ENCODE results near the gene SPDEF.

Gene SPDEF

DNA sequence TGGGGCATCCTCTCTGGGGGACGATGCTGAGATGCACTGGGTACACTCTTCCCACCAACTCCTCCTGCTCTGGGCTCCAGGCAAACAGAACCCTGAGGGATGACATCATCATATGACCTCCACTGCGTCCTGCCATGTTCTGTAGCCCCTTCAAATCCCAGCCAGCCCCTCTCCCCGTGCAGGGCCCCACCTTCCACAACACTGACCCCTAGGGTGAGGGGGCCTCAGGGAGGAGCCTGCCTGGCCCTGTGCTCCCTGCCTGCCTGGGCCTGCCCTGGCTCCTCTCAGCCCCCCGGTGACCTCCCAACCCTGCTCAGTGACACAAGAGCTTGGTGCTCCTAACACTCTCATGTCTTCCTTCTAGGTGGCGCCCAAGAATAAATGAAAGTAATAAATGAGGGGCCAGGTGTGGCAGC, 9.6 kb upstream of the SPDEF start:
- Histone ChIP-seq H3K14ac (ENCODE audit: low read length) (no peak overlapping the region), H3K4me2 (ENCODE audit: low read length) (no peak overlapping the region)

DNA sequence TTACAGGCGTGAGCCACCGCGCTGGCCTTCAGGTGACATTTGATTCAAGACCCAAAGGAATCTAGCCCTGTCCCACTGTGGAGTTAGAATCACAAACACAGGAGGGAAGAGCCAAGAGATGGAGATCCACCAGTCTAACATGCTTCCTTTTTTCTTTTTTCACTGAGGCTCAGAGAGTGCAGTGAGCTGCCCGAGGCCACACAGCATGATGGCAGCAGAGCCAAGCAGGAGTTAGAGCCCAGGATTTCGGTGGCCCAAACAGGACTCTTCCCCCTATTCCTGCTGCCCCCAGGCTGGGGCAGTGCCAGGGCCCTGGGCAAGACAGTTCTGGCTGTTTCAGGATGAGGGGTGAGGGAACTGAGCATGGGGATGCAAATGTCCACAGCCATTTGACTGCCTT, 8.1 kb upstream of the SPDEF start:
- H2AK5ac ChIP-seq (ENCODE audit: low read length) = no peak overlapping the region
- no peak overlapping the region for H4K12ac ChIP-seq (ENCODE audit: low read depth, low read length)
- no peak overlapping the region for H3K4me3 ChIP-seq (ENCODE audit: low read depth, low read length)
- H3K79me2 ChIP-seq (ENCODE audit: control insufficient read depth, insufficient read depth, low read length, poor library complexity) = no peaks in the 10 kb centered on the region
- no peaks in the 10 kb centered on the region for H3K36me3 ChIP-seq (ENCODE audit: control insufficient read depth in 1 of 2, insufficient read depth in 2 of 2, low read length in 2 of 2)
- no peak overlapping the region for H2BK5ac ChIP-seq (ENCODE audit: low read depth, low read length, poor library complexity)
- H3K23ac ChIP-seq (ENCODE audit: low read length) = no peak overlapping the region
- H4K91ac ChIP-seq (ENCODE audit: low read depth, low read length) = no peak overlapping the region
- WGBS (ENCODE audit: extremely low coverage, insufficient coverage, insufficient read length) = no CpG with 5 or more reads among the region's 5 CpGs
- no peak overlapping the region for H4K8ac ChIP-seq (ENCODE audit: low read depth, low read length)
- H2AFZ ChIP-seq (ENCODE audit: insufficient read depth, low read length, poor library complexity) = no peak overlapping the region
- H2BK120ac ChIP-seq (ENCODE audit: insufficient read depth, low read length, poor library complexity) = no peak overlapping the region
- H3K18ac ChIP-seq (ENCODE audit: low read length) = no peak overlapping the region
- no peak overlapping the region for H3K9ac ChIP-seq (ENCODE audit: low read length)
- H2BK12ac ChIP-seq (ENCODE audit: low read length) = no peak overlapping the region
- no peak overlapping the region for H3K14ac ChIP-seq (ENCODE audit: low read length)
- H3K79me1 ChIP-seq (ENCODE audit: low read length) = peaks cover 2% of the 10 kb centered on the region
- no peak for DNase-seq
- H3K4me2 ChIP-seq (ENCODE audit: low read length) = no peak overlapping the region
- H3K9me3 ChIP-seq (ENCODE audit: insufficient read depth, low read depth, low read length) = peaks cover 2% of the 10 kb centered on the region
- H3K27me3 ChIP-seq (ENCODE audit: insufficient read depth, low read length) = no peaks in the 10 kb centered on the region
- H3K4me1 ChIP-seq (ENCODE audit: control insufficient read depth in 1 of 2, insufficient read depth in 2 of 2, low read length in 2 of 2) = peaks cover 0 to 4% of the 10 kb centered on the region in 2 experiments
- no peak overlapping the region for H3K4ac ChIP-seq (ENCODE audit: low read depth, low read length)
- no peak overlapping the region for H3K27ac ChIP-seq (ENCODE audit: low read depth, low read length)

More for the DNA sequence above, 9.6 kb upstream of the SPDEF start:
- H2AK5ac ChIP-seq (ENCODE audit: low read length) = no peak overlapping the region
- H3K23ac ChIP-seq (ENCODE audit: low read length) = no peak overlapping the region
- H2BK12ac ChIP-seq (ENCODE audit: low read length) = no peak overlapping the region
- no peak overlapping the region for H2AFZ ChIP-seq (ENCODE audit: insufficient read depth, low read length, poor library complexity)
- no CpG with 5 or more reads among the region's 5 CpGs for WGBS (ENCODE audit: extremely low coverage, insufficient coverage, insufficient read length)
- H3K27ac ChIP-seq (ENCODE audit: low read depth, low read length) = no peak overlapping the region
- H3K79me2 ChIP-seq (ENCODE audit: control insufficient read depth, insufficient read depth, low read length, poor library complexity) = no peaks in the 10 kb centered on the region
- H4K8ac ChIP-seq (ENCODE audit: low read depth, low read length) = no peak overlapping the region
- H3K4ac ChIP-seq (ENCODE audit: low read depth, low read length) = no peak overlapping the region
- H3K18ac ChIP-seq (ENCODE audit: low read length) = no peak overlapping the region
- no peak overlapping the region for H2BK5ac ChIP-seq (ENCODE audit: low read depth, low read length, poor library complexity)
- H2BK120ac ChIP-seq (ENCODE audit: insufficient read depth, low read length, poor library complexity) = no peak overlapping the region
- no peak overlapping the region for H4K91ac ChIP-seq (ENCODE audit: low read depth, low read length)
- no peak overlapping the region for H4K12ac ChIP-seq (ENCODE audit: low read depth, low read length)
- H3K36me3 ChIP-seq (ENCODE audit: control insufficient read depth in 1 of 2, insufficient read depth in 2 of 2, low read length in 2 of 2) = no peaks in the 10 kb centered on the region
- DNase-seq = no peak
- H3K79me1 ChIP-seq (ENCODE audit: low read length) = peaks cover 2% of the 10 kb centered on the region
- H3K4me1 ChIP-seq (ENCODE audit: control insufficient read depth in 1 of 2, insufficient read depth in 2 of 2, low read length in 2 of 2) = peaks cover 0 to 4% of the 10 kb centered on the region in 2 experiments
- H3K9ac ChIP-seq (ENCODE audit: low read length) = no peak overlapping the region
- H3K27me3 ChIP-seq (ENCODE audit: insufficient read depth, low read length) = no peaks in the 10 kb centered on the region
- H3K4me3 ChIP-seq (ENCODE audit: low read depth, low read length) = no peak overlapping the region
- H3K9me3 ChIP-seq (ENCODE audit: insufficient read depth, low read depth, low read length) = peaks cover 2% of the 10 kb centered on the region

DNA sequence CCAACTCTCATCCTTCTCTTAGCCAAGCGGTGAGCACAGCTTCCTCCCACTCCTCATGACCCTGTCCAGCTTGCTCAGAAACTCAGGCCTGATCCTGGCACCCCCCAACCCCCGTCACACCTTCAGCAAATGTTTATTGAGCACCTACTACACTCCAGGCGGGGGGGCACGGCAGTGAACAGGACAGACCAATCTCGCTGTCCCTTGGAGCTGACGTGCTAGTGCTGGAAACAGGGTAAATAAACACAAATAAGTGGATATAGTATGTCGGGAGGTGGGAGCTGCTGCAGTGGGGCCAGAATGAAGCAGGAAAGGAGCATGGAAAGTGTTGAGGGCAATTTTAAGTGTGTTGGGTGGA, 7.4 kb upstream of the SPDEF start:
- H3K9me3 ChIP-seq (ENCODE audit: insufficient read depth, low read depth, low read length) = peaks cover 2% of the 10 kb centered on the region
- peaks cover 0 to 4% of the 10 kb centered on the region in 2 experiments for H3K4me1 ChIP-seq (ENCODE audit: control insufficient read depth in 1 of 2, insufficient read depth in 2 of 2, low read length in 2 of 2)
- H3K23ac ChIP-seq (ENCODE audit: low read length) = no peak overlapping the region
- H3K4me3 ChIP-seq (ENCODE audit: low read depth, low read length) = no peak overlapping the region
- DNase-seq = no peak
- H4K8ac ChIP-seq (ENCODE audit: low read depth, low read length) = no peak overlapping the region
- H3K27ac ChIP-seq (ENCODE audit: low read depth, low read length) = no peak overlapping the region
- peaks cover 2% of the 10 kb centered on the region for H3K79me1 ChIP-seq (ENCODE audit: low read length)
- H3K14ac ChIP-seq (ENCODE audit: low read length) = no peak overlapping the region
- H3K27me3 ChIP-seq (ENCODE audit: insufficient read depth, low read length) = no peaks in the 10 kb centered on the region
- no peak overlapping the region for H3K4me2 ChIP-seq (ENCODE audit: low read length)
- no peak overlapping the region for H3K4ac ChIP-seq (ENCODE audit: low read depth, low read length)
- no peak overlapping the region for H4K91ac ChIP-seq (ENCODE audit: low read depth, low read length)
- no peak overlapping the region for H3K9ac ChIP-seq (ENCODE audit: low read length)
- no peak overlapping the region for H2AK5ac ChIP-seq (ENCODE audit: low read length)
- no CpG with 5 or more reads among the region's 7 CpGs for WGBS (ENCODE audit: extremely low coverage, insufficient coverage, insufficient read length)
- no peak overlapping the region for H4K12ac ChIP-seq (ENCODE audit: low read depth, low read length)
- no peaks in the 10 kb centered on the region for H3K36me3 ChIP-seq (ENCODE audit: control insufficient read depth in 1 of 2, insufficient read depth in 2 of 2, low read length in 2 of 2)
- no peak overlapping the region for H2BK5ac ChIP-seq (ENCODE audit: low read depth, low read length, poor library complexity)
- H2BK12ac ChIP-seq (ENCODE audit: low read length) = no peak overlapping the region
- no peaks in the 10 kb centered on the region for H3K79me2 ChIP-seq (ENCODE audit: control insufficient read depth, insufficient read depth, low read length, poor library complexity)
- H3K18ac ChIP-seq (ENCODE audit: low read length) = no peak overlapping the region
- H2BK120ac ChIP-seq (ENCODE audit: insufficient read depth, low read length, poor library complexity) = no peak overlapping the region
- no peak overlapping the region for H2AFZ ChIP-seq (ENCODE audit: insufficient read depth, low read length, poor library complexity)

DNA sequence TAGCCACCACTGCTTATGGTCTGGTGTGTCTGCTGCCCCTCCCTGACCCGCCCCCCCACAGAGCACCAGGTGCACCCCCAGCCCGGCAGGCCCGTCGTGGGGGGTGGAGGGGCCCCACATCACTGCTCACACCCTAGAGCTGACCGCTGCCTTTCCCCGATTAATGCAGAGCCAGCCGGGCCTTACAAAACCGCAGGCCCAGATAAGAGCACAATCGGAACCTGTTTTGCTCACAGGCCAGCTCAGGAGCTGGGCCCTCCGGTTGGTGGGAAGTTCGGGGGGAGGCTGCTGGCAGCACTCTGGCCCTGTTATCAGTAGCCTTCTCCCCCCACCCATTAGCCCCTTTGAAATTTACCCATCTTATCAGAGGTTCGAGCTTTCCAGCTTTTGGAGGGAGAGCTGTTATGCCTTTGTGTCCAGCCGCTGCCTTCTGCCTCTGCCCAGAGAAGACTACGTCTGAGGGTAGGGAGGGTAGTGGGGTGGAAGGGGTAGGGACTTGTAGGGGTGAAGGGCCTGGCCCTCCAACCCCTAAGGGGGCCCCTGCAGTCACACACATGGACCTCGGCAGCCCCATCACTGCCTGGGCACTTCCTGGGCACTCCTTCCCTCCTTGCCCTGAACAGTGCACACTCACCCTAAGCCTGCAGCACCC, 6.9 kb upstream of the SPDEF start:
- Histone ChIP-seq H3K79me1 (ENCODE audit: low read length) (peaks cover 2% of the 10 kb centered on the region), H3K18ac (ENCODE audit: low read length) (no peak overlapping the region), H2AK5ac (ENCODE audit: low read length) (no peak overlapping the region), H3K23ac (ENCODE audit: low read length) (no peak overlapping the region), H3K4me2 (ENCODE audit: low read length) (no peak overlapping the region), H2BK5ac (ENCODE audit: low read depth, low read length, poor library complexity) (no peak overlapping the region), H3K4ac (ENCODE audit: low read depth, low read length) (no peak overlapping the region), H3K79me2 (ENCODE audit: control insufficient read depth, insufficient read depth, low read length, poor library complexity) (no peaks in the 10 kb centered on the region), H3K4me1 (ENCODE audit: control insufficient read depth in 1 of 2, insufficient read depth in 2 of 2, low read length in 2 of 2) (peaks cover 0 to 4% of the 10 kb centered on the region in 2 experiments), H4K91ac (ENCODE audit: low read depth, low read length) (no peak overlapping the region), H3K9ac (ENCODE audit: low read length) (no peak overlapping the region), H2BK12ac (ENCODE audit: low read length) (no peak overlapping the region), H3K27me3 (ENCODE audit: insufficient read depth, low read length) (no peaks in the 10 kb centered on the region), H3K27ac (ENCODE audit: low read depth, low read length) (no peak overlapping the region), H3K36me3 (ENCODE audit: control insufficient read depth in 1 of 2, insufficient read depth in 2 of 2, low read length in 2 of 2) (no peaks in the 10 kb centered on the region), H4K8ac (ENCODE audit: low read depth, low read length) (no peak overlapping the region), H2AFZ (ENCODE audit: insufficient read depth, low read length, poor library complexity) (no peak overlapping the region), H3K4me3 (ENCODE audit: low read depth, low read length) (no peak overlapping the region), H2BK120ac (ENCODE audit: insufficient read depth, low read length, poor library complexity) (no peak overlapping the region), H3K9me3 (ENCODE audit: insufficient read depth, low read depth, low read length) (peaks cover 2% of the 10 kb centered on the region), H4K12ac (ENCODE audit: low read depth, low read length) (no peak overlapping the region), H3K14ac (ENCODE audit: low read length) (no peak overlapping the region)
- no CpG with 5 or more reads among the region's 15 CpGs for WGBS (ENCODE audit: extremely low coverage, insufficient coverage, insufficient read length)
- DNase-seq = no peak

Data from trophoblast cell (in vitro differentiated cells and primary cell).